Measurements from ENCODE around the gene SUCO. TPM values are rescaled to one million over a fixed set of nuclear protein-coding genes. Genes with fewer than 3 reads are reported as not detected.

Gene SUCO
- total and polyA plus RNA-seq, 2 donors (not counting 1 experiment from before 2014, with no cell fraction given): 5.5 to 59.7 TPM

- no peak overlapping the region for H3K4me2 ChIP-seq (replicated peaks; ENCODE audit: low read depth, low read length, poor library complexity, severe bottlenecking)
- peaks cover 0 to 2% of the 10 kb centered on the region in 2 experiments for H3K36me3 ChIP-seq (replicated peaks in 1 of 2; ENCODE audit: control extremely low read depth in 1 of 2, control insufficient read depth in 1 of 2, extremely low read depth in 1 of 2, insufficient read depth in 2 of 2, low read length in 1 of 2)
- no peak for DNase-seq
- H3K9ac ChIP-seq (ENCODE audit: low read length): no peak overlapping the region
- H3K27ac ChIP-seq (ENCODE audit: low read length in 2 of 2): no peak overlapping the region
- H3K4me1 Mint-ChIP-seq: peaks cover 25% of the 10 kb centered on the region
- H2AFZ ChIP-seq (ENCODE audit: insufficient read depth, low read depth, low read length, poor library complexity, severe bottlenecking): no peak overlapping the region
- ATAC-seq (ENCODE audit: low read depth): no peak
- WGBS (ENCODE audit: insufficient coverage): no CpG with 5 or more reads among the region's 3 CpGs
- no peaks in the 10 kb centered on the region for H3K27me3 ChIP-seq (replicated peaks in 1 of 4; ENCODE audit: control extremely low read depth in 1 of 4, control insufficient read depth in 3 of 4, insufficient read depth in 4 of 4, low read length in 3 of 4)
- H3K4me3 Mint-ChIP-seq: no peak overlapping the region
- ChIA-PET POLR2A (no interaction called here), CTCF (interaction anchor here (1.4 kb wide), 1 partner anchor 9 kb away, joined by 3 read pairs; no protein-coding TSS in a partner anchor)
- no peaks in the 10 kb centered on the region for H3K9me3 ChIP-seq (ENCODE audit: control extremely low read depth in 1 of 3, control insufficient read depth in 2 of 3, insufficient read depth in 1 of 3, low read length in 2 of 3)
- H3K9me3 Mint-ChIP-seq (ENCODE audit: insufficient read depth): no peaks in the 10 kb centered on the region
- peaks cover 97% of the 10 kb centered on the region for H3K79me2 ChIP-seq (ENCODE audit: control insufficient read depth, insufficient read depth, low read length)
- peaks cover 72% of the 10 kb centered on the region for H4K20me1 ChIP-seq (ENCODE audit: control insufficient read depth, insufficient read depth, low read length, poor library complexity, severe bottlenecking)
- H3K4me1 ChIP-seq (ENCODE audit: control insufficient read depth in 2 of 2, insufficient read depth in 2 of 2, low read length in 2 of 2): peaks cover 20 to 27% of the 10 kb centered on the region in 2 donors
- no peaks in the 10 kb centered on the region for H3K27me3 Mint-ChIP-seq
- intact Hi-C loops (cut with micrococcal nuclease): no loop called here
- TF ChIP-seq EZH2 (IDR thresholded peaks at IDR 0.05; ENCODE audit: borderline replicate concordance, insufficient read depth, low read depth, low read length, poor library complexity, severe bottlenecking): no peak
- TF ChIP-seq CTCF (IDR thresholded peaks at IDR 0.05): no peak
- H3K27ac Mint-ChIP-seq: no peak overlapping the region
- no peak overlapping the region for H3K4me3 ChIP-seq (ENCODE audit: control extremely low read depth in 1 of 5, extremely low read depth in 1 of 5, insufficient read depth in 1 of 5, low read depth in 2 of 5, low read length in 4 of 5)
Measured at GRCh38 chr1:172547071-172547470, 14.1 kb downstream of the SUCO start.

- Mint-ChIP-seq H3K4me3 (no peak overlapping the region), H3K4me1 (peaks cover 18% of the 10 kb centered on the region), H3K27ac (no peak overlapping the region), H3K9me3 (ENCODE audit: insufficient read depth) (no peaks in the 10 kb centered on the region), H3K27me3 (no peaks in the 10 kb centered on the region)
- H3K27ac ChIP-seq (ENCODE audit: low read length in 2 of 2): no peak overlapping the region
- H3K4me3 ChIP-seq (ENCODE audit: control extremely low read depth in 1 of 5, extremely low read depth in 1 of 5, insufficient read depth in 1 of 5, low read depth in 2 of 5, low read length in 4 of 5): no peak overlapping the region
- no CpG with 5 or more reads among the region's 2 CpGs for WGBS (ENCODE audit: insufficient coverage)
- no peaks in the 10 kb centered on the region for H3K9me3 ChIP-seq (ENCODE audit: control extremely low read depth in 1 of 3, control insufficient read depth in 2 of 3, insufficient read depth in 1 of 3, low read length in 2 of 3)
- H3K4me1 ChIP-seq (ENCODE audit: control insufficient read depth in 2 of 2, insufficient read depth in 2 of 2, low read length in 2 of 2): peaks cover 13 to 15% of the 10 kb centered on the region in 2 donors
- peaks cover 71% of the 10 kb centered on the region for H3K79me2 ChIP-seq (ENCODE audit: control insufficient read depth, insufficient read depth, low read length)
- no peak for TF ChIP-seq EZH2 (IDR thresholded peaks at IDR 0.05; ENCODE audit: borderline replicate concordance, insufficient read depth, low read depth, low read length, poor library complexity, severe bottlenecking)
- no peak for TF ChIP-seq CTCF (IDR thresholded peaks at IDR 0.05)
- peaks cover 0 to 3% of the 10 kb centered on the region in 2 experiments for H3K36me3 ChIP-seq (replicated peaks in 1 of 2; ENCODE audit: control extremely low read depth in 1 of 2, control insufficient read depth in 1 of 2, extremely low read depth in 1 of 2, insufficient read depth in 2 of 2, low read length in 1 of 2)
- no peak overlapping the region for H2AFZ ChIP-seq (ENCODE audit: insufficient read depth, low read depth, low read length, poor library complexity, severe bottlenecking)
- H3K4me2 ChIP-seq (replicated peaks; ENCODE audit: low read depth, low read length, poor library complexity, severe bottlenecking): no peak overlapping the region
- intact Hi-C loops (cut with micrococcal nuclease): no loop called here
- ChIA-PET CTCF (no interaction called here), POLR2A (no interaction called here)
- ATAC-seq (ENCODE audit: low read depth) (no peak), DNase-seq (no peak)
- H3K9ac ChIP-seq (ENCODE audit: low read length): no peak overlapping the region
- H4K20me1 ChIP-seq (ENCODE audit: control insufficient read depth, insufficient read depth, low read length, poor library complexity, severe bottlenecking): peaks cover 56% of the 10 kb centered on the region
- no peaks in the 10 kb centered on the region for H3K27me3 ChIP-seq (replicated peaks in 1 of 4; ENCODE audit: control extremely low read depth in 1 of 4, control insufficient read depth in 3 of 4, insufficient read depth in 4 of 4, low read length in 3 of 4)
Measured at GRCh38 chr1:172549621-172550280, 16.8 kb downstream of the SUCO start.
